HG03520 (cell line): ENCODE measurements around the gene MTFR1L.

Experiments used
- ATAC-seq: cut with Tn5 transposase; IDR thresholded peaks from one replicate; pipeline ENCODE4 v1.9.1; 2021; ENCODE audit warnings: mild to moderate bottlenecking, moderate library complexity; ENCODE audit not compliant: unreplicated experiment

Gene MTFR1L

GRCh38 chr1:25875856-25876692 lies 56.3 kb downstream of the MTFR1L start:
- no peak for ATAC-seq

- ATAC-seq, result no peak
Observed at GRCh38 chr1:25876693-25877077, 56.9 kb downstream of the MTFR1L start.

- ATAC-seq, result no peak
Observed at GRCh38 chr1:25877155-25877554, 57.4 kb downstream of the MTFR1L start.

GRCh38 chr1:25878690-25879089 lies 58.9 kb downstream of the MTFR1L start:
- ATAC-seq, result no peak

GRCh38 chr1:25879675-25880074 lies 59.9 kb downstream of the MTFR1L start:
- ATAC-seq, result no peak

GRCh38 chr1:25880518-25880917 lies 60.8 kb downstream of the MTFR1L start:
- no peak for ATAC-seq

- ATAC-seq, result no peak
Observed at GRCh38 chr1:25881266-25881665, 61.5 kb downstream of the MTFR1L start.
